K562 (cell line): ENCODE results near the gene STK11. TPM values are rescaled to one million over a fixed set of nuclear protein-coding genes. Genes with fewer than 3 reads are reported as not detected.

Experiments used
- ARID2 ChIP-seq: fragments of 450-650 bp; IDR thresholded peaks from 2 replicates; pipeline ENCODE4 v1.6.1; 2017; ENCODE audit warnings: antibody characterized with exemption, mild to moderate bottlenecking
- BCL6 ChIP-seq: fragments of 250-450 bp; sonication (Bioruptor Pico); IDR thresholded peaks from 2 replicates; pipeline ENCODE4 v1.4.0; 2020
- CBFA2T2 ChIP-seq: fragments of 450-650 bp; conservative IDR thresholded peaks from 2 replicates; pipeline ENCODE4 v1.6.1; 2017; ENCODE audit warnings: mild to moderate bottlenecking
- CHD4 ChIP-seq: fragments of 200-600 bp; sonication (generic); IDR thresholded peaks from 3 replicates; pipeline ENCODE4 v1.6.1; 2012; ENCODE audit warnings: low read depth, mild to moderate bottlenecking, mixed read lengths, low read length, inconsistent platforms; ENCODE audit not compliant: insufficient read depth, insufficient replicate concordance, poor library complexity, severe bottlenecking
- CREM ChIP-seq: IDR thresholded peaks from 2 replicates; pipeline ENCODE4 v1.6.1; 2014; ENCODE audit warnings: antibody characterized with exemption, low read depth
- HDAC6 ChIP-seq: IDR thresholded peaks from 2 replicates; pipeline ENCODE4 v1.6.1; 2012; ENCODE audit warnings: low read depth, mild to moderate bottlenecking, control low read depth, inconsistent platforms, low read length, moderate library complexity
- KLF13 ChIP-seq: fragments of 450-650 bp; IDR thresholded peaks from 2 replicates; pipeline ENCODE4 v1.6.1; 2016; ENCODE audit warnings: missing genetic modification characterization, low read depth, mild to moderate bottlenecking, missing compliant biosample characterization, moderate library complexity, borderline replicate concordance
- MAFK ChIP-seq: IDR thresholded peaks from 2 replicates; pipeline ENCODE4 v1.6.1; 2011; ENCODE audit warnings: low read length, improper control_type of control experiment
- NFIX ChIP-seq: fragments of 250-450 bp; sonication (Bioruptor Pico); IDR thresholded peaks from 2 replicates; pipeline ENCODE4 v1.4.0; 2020; ENCODE audit warnings: low read depth, mild to moderate bottlenecking, moderate library complexity
- NFRKB ChIP-seq: fragments of 450-650 bp; IDR thresholded peaks from 2 replicates; pipeline ENCODE4 v1.6.1; 2016; ENCODE audit warnings: low read depth
- NR2C2 ChIP-seq, 2 experiments: fragments of 200-800 bp in 1 of 2; sonication (Bioruptor generic) in 1 of 2; sonication (generic) in 1 of 2; formaldehyde crosslinking in 1 of 2; IDR thresholded peaks; 2 replicates each; pipeline versions ENCODE4 v1.6.1 to v1.8.0; 2016 to 2022; ENCODE audit warnings: mild to moderate bottlenecking in 1 of 2, missing compliant biosample characterization in 1 of 2, missing genetic modification characterization in 1 of 2, missing genetic modification reagents in 1 of 2
- RBBP5 ChIP-seq: fragments of 200-600 bp; sonication (generic); IDR thresholded peaks from 2 replicates; pipeline ENCODE4 v1.6.1; 2012; ENCODE audit warnings: borderline replicate concordance, mild to moderate bottlenecking, low read length, control low read depth, inconsistent platforms; ENCODE audit not compliant: insufficient read depth, poor library complexity, severe bottlenecking
- RBFOX2 ChIP-seq: fragments of 200-400 bp; formaldehyde crosslinking; IDR thresholded peaks from 2 replicates; pipeline ENCODE4 v1.6.1; 2017; ENCODE audit warnings: low read depth, mild to moderate bottlenecking, low read length, moderate library complexity
- SRSF9 ChIP-seq: fragments of 200-400 bp; formaldehyde crosslinking; IDR thresholded peaks from 2 replicates; pipeline ENCODE4 v1.6.1; 2017; ENCODE audit warnings: low read depth, low read length, borderline replicate concordance
- TCFL5 ChIP-seq: fragments of 250-450 bp; sonication (Bioruptor Pico); conservative IDR thresholded peaks from 2 replicates; pipeline ENCODE4 v1.6.1; 2021; ENCODE audit warnings: mild to moderate bottlenecking, moderate library complexity, matching md5 sums
- ZNF175 ChIP-seq: fragments of 200-800 bp; sonication (Bioruptor generic); IDR thresholded peaks from 2 replicates; pipeline ENCODE4 v1.6.1; 2016; ENCODE audit warnings: low read depth, mild to moderate bottlenecking, missing genetic modification characterization, missing compliant biosample characterization
- ZNF197 ChIP-seq: fragments of 200-800 bp; sonication (Bioruptor generic); IDR thresholded peaks from 2 replicates; pipeline ENCODE4 v1.6.1; 2016; ENCODE audit warnings: low read depth, missing genetic modification characterization, missing compliant biosample characterization
- ZNF408 ChIP-seq: fragments of 250-450 bp; sonication (Bioruptor Pico); IDR thresholded peaks from 2 replicates; pipeline ENCODE4 v1.4.0; 2020; ENCODE audit warnings: low read depth, mild to moderate bottlenecking, moderate library complexity
- ZNF586 ChIP-seq: fragments of 450-650 bp; formaldehyde crosslinking; conservative IDR thresholded peaks from 2 replicates; pipeline ENCODE4 v1.4.0; 2020; ENCODE audit warnings: mild to moderate bottlenecking, moderate library complexity
- ZNF766 ChIP-seq: fragments of 200-800 bp; sonication (Bioruptor generic); conservative IDR thresholded peaks from 2 replicates; pipeline ENCODE4 v1.6.1; 2016; ENCODE audit warnings: missing genetic modification characterization, missing compliant biosample characterization
- ZNF79 ChIP-seq: fragments of 250-450 bp; sonication (Bioruptor Pico); IDR thresholded peaks from 2 replicates; pipeline ENCODE4 v1.4.0; 2020; ENCODE audit warnings: low read depth, mild to moderate bottlenecking, moderate library complexity
- polyA plus RNA-seq, 8 experiments: library from polyadenylated mRNA; depleted of rRNA in 4 of 8; stranded (reverse) in 5 of 8; unstranded in 3 of 8; fragments of >200 nt; fragmentation: Nextera tagmentation in 2 of 8; fragmentation: Illumina TruSeq in 1 of 8; extraction: Ambion mirVana in 2 of 8; extraction: Trizol in 1 of 8; gene quantifications; 2 replicates each; pipeline versions ENCODE4 v1.2.1 to v1.2.3, GENCODE V29; 2011 to 2014; ENCODE audit warnings: inconsistent platforms in 1 of 8, missing spikeins in 1 of 8
- total RNA-seq, 7 experiments: library from RNA; depleted of rRNA in 6 of 7; stranded (reverse); fragments of >200 nt in 6 of 7; fragmentation: Illumina TruSeq in 2 of 7; extraction: Trizol in 2 of 7; gene quantifications; 2 replicates each; pipeline versions ENCODE4 v1.2.1 to v1.2.3, GENCODE V29; 2011 to 2021; ENCODE audit warnings: low replicate concordance in 1 of 7
- TF ChIP-seq, protein P1 (sequence below): sonication (generic); formaldehyde crosslinking; IDR thresholded peaks from 2 replicates; pipeline ENCODE4 v1.8.0; 2022; ENCODE audit warnings: mild to moderate bottlenecking, missing genetic modification reagents
- TF ChIP-seq, protein P2 (sequence below): sonication (generic); formaldehyde crosslinking; IDR thresholded peaks from 2 replicates; pipeline ENCODE4 v1.8.0; 2023; ENCODE audit warnings: mild to moderate bottlenecking, missing genetic modification reagents
- TF ChIP-seq, protein P3 (sequence below): fragments of 450-650 bp; IDR thresholded peaks from 2 replicates; pipeline ENCODE4 v1.6.1; 2016; ENCODE audit warnings: mild to moderate bottlenecking

The STK11 gene
- total and polyA plus RNA-seq, 9 of the 15 experiments (the other 6 are each of a cell fraction or from before 2014, with no cell fraction given): 0.15 to 96.5 (median 31.7) TPM

DNA sequence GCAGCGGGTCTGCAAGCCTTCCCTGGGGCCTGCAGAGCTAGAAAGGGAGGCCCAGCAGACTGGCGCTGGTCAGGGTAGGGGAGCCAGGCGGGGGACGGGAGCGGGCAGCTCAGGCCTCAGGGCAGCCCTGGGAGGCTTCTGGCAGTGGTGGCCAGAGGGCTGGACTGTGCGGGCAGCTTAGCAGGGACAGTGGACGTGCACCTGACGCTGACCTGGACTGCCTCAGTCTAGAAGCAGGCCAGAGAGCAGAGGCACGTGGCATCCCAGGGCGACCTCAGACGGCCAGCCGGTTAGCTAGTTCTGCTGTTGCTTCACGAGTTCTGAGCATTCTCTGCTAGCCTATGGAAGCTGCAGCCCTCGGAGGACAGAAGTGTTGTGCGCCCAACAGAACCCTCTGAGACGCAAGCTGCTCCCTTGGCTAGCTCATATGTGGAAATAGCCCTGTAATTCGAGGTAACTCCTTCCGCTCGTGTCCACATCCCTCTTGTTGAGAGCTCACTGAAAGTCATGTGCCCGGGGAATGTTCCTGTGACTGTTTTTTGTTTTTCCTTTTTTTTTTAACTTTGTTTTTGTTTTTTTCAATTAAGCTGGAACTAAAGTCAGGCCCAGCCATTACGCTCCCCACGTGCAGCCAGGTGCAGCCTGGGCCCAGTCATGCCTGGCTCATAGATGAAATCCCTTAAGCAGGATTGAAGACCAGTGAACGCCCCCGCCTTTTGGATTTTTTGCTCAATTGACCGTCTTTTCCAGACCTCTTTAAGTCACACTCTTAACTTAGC lies 67.9 kb downstream of the STK11 start (continued):
- TF ChIP-seq, protein P1, sequence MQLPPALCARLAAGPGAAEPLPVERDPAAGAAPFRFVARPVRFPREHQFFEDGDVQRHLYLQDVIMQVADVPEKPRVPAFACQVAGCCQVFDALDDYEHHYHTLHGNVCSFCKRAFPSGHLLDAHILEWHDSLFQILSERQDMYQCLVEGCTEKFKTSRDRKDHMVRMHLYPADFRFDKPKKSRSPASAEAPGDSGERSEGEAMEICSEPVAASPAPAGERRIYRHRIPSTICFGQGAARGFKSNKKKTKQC: no peak
- TF ChIP-seq HDAC6 (no peak), ZNF175 (CRISPR knock-in tag) (0 out of 2 replicates have a peak, but pooled peaks have one; percentile 13), CHD4 (no peak), NFIX (CRISPR knock-in tag) (no peak), CREM (no peak), RBFOX2 (peak; percentile 54), ZNF766 (CRISPR knock-in tag) (no peak), ZNF197 (CRISPR knock-in tag) (no peak), ZNF79 (CRISPR knock-in tag) (no peak), CBFA2T2 (no peak), TCFL5 (CRISPR knock-in tag) (no peak), NR2C2 (CRISPR knock-in tag; IDR thresholded peaks at IDR 0.05) (no peak), NR2C2 (tag; IDR thresholded peaks at IDR 0.05) (no peak), KLF13 (tag) (no peak), RBBP5 (no peak), SRSF9 (no peak), ARID2 (no peak), BCL6 (CRISPR knock-in tag) (no peak), NFRKB (no peak), ZNF408 (CRISPR knock-in tag) (no peak), MAFK (no peak), ZNF586 (CRISPR knock-in tag) (no peak)
- TF ChIP-seq, protein P2, sequence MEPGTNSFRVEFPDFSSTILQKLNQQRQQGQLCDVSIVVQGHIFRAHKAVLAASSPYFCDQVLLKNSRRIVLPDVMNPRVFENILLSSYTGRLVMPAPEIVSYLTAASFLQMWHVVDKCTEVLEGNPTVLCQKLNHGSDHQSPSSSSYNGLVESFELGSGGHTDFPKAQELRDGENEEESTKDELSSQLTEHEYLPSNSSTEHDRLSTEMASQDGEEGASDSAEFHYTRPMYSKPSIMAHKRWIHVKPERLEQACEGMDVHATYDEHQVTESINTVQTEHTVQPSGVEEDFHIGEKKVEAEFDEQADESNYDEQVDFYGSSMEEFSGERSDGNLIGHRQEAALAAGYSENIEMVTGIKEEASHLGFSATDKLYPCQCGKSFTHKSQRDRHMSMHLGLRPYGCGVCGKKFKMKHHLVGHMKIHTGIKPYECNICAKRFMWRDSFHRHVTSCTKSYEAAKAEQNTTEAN (CRISPR knock-in tag): no peak
- TF ChIP-seq, protein P3, sequence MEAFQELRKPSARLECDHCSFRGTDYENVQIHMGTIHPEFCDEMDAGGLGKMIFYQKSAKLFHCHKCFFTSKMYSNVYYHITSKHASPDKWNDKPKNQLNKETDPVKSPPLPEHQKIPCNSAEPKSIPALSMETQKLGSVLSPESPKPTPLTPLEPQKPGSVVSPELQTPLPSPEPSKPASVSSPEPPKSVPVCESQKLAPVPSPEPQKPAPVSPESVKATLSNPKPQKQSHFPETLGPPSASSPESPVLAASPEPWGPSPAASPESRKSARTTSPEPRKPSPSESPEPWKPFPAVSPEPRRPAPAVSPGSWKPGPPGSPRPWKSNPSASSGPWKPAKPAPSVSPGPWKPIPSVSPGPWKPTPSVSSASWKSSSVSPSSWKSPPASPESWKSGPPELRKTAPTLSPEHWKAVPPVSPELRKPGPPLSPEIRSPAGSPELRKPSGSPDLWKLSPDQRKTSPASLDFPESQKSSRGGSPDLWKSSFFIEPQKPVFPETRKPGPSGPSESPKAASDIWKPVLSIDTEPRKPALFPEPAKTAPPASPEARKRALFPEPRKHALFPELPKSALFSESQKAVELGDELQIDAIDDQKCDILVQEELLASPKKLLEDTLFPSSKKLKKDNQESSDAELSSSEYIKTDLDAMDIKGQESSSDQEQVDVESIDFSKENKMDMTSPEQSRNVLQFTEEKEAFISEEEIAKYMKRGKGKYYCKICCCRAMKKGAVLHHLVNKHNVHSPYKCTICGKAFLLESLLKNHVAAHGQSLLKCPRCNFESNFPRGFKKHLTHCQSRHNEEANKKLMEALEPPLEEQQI: no peak
